HEK293T (cell line): ENCODE data around the gene KLHDC8A.

Source experiments
- BHLHE40 ChIP-seq: fragments of 450-650 bp; IDR thresholded peaks from 2 replicates; pipeline ENCODE4 v1.6.1; 2016; ENCODE audit warnings: mild to moderate bottlenecking, moderate library complexity, borderline replicate concordance
- FOXA1 ChIP-seq: fragments of 450-650 bp; IDR thresholded peaks from 2 replicates; pipeline ENCODE4 v1.6.1; 2016; ENCODE audit warnings: mild to moderate bottlenecking
- FOXK2 ChIP-seq: fragments of 450-650 bp; IDR thresholded peaks from 2 replicates; pipeline ENCODE4 v1.6.1; 2016; ENCODE audit warnings: mild to moderate bottlenecking
- FOXM1 ChIP-seq: fragments of 450-650 bp; IDR thresholded peaks from 2 replicates; pipeline ENCODE4 v1.6.1; 2017; ENCODE audit warnings: mild to moderate bottlenecking, borderline replicate concordance
- L3MBTL2 ChIP-seq: fragments of 450-650 bp; conservative IDR thresholded peaks from 2 replicates; pipeline ENCODE4 v1.6.1; 2016; ENCODE audit warnings: mild to moderate bottlenecking
- NFRKB ChIP-seq: fragments of 450-650 bp; IDR thresholded peaks from 2 replicates; pipeline ENCODE4 v1.6.1; 2016; ENCODE audit warnings: mild to moderate bottlenecking, moderate library complexity

- TF ChIP-seq L3MBTL2 (no peak), FOXK2 (no peak), FOXM1 (no peak), BHLHE40 (no peak), FOXA1 (no peak), NFRKB (no peak)
These were observed 1.9 kb upstream of the KLHDC8A start for GRCh38 chr1:205358579-205358978.
